ENCODE measurements around the gene STAM.

DNA sequence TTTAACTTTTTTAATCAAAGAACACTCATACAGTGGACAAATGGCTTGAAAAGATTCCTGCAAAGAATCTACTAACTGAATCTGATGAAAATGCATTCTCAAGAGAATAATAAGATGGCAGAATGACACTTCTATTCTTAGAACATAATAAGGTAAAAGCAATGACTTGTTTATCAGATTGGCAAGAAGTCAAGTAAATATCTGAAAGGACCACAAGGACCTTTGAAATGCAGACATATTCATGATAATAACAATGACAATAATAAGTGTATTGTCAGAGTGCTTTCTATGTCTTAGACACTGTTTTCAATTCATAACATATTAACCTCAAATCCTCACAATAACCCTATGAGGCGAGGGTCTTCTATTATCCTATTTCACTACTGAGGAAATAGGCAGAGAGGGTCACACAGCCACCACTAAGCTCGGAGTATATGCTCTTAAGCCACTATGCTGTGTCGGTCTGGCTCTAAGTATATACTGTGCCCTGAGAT, 37.4 kb upstream of the STAM start:
- TF ChIP-seq CTCF (IDR thresholded peaks at IDR 0.05): no peak
- TF ChIP-seq POLR2A (IDR thresholded peaks at IDR 0.05): no peak

All from thyroid gland (tissue), 4 donors.